Retina (tissue), 1 donor: Measurements from ENCODE around the gene GCGR.

Experiments used
- DNase-seq: peaks from one replicate; pipeline ENCODE4 v3.0.0-alpha.2; 2016

Gene GCGR

DNA sequence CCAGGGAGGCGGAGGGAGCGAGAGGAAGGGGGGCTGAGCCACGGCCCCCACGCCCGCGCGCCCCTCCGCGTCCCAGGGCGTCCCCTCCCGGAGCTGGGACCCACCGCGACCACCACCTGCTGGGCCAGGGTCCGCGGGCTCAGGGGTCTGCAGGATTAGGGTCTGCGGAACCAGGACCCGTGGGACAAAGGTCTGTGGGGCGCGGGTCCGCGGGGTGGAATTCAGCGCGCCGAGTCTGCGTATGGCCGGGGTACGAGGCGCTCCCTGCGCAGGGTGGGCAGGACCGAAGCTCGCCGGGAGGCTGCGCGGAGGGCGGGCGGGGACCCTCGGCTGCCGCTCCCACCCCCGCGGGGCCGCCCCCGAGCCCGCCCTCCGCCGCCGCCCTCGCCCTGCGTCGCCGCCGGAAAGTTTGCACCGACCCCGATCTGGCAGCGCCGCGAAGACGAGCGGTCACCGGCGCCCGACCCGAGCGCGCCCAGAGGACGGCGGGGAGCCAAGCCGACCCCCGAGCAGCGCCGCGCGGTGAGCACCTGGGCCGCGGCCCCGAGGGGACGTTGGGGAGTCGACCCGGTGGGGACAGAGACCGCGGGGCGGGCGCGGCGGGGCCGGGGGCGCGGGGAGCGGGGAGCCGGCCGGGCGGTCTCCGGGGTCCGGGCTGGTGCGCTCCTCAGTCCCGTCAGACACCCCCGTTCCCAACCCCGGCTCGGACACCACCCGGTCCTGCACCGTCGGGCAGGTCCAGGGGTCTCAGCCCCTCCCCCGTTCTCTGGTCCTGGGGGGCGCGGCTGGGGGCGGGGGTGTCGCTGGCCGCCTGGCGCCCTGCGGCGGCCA, at the start of gene GCGR:
GCGR (plus strand) TSS at position 423 of the 831 bp plus-strand sequence. CDS start 4,869 bp downstream, outside the sequence.
- DNase-seq: no peak

DNA sequence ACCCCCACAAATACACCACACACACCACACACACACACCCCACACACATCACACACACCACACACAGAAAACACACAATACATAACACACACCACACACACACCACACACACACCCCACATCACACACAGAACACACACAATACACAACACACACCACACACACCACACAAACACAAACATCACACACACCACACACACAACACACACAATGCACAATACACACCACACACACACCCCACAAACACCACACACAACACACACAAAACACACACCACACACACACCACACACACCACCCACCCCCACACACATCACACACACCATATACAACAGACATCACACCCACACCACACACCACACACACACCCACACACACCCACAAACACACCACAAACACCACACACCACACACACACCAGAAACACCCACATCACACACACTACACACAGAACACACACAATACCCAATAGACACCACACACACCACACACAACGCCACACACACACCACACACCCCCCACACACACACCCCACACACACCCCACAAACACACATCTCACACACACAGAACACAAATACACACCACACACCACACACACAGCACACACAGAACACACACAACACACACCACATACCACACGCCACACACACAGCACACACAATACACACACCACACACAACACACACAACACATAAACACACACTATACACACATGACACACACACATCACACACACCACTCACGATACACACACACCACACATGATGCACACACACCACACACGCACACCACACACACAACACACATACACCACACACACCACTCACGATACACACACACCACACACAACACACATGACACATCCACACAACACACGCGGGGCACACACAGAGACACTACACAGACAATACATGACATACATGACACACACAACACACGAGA, 11.0 kb upstream of the GCGR start:
- no peak for DNase-seq

DNA sequence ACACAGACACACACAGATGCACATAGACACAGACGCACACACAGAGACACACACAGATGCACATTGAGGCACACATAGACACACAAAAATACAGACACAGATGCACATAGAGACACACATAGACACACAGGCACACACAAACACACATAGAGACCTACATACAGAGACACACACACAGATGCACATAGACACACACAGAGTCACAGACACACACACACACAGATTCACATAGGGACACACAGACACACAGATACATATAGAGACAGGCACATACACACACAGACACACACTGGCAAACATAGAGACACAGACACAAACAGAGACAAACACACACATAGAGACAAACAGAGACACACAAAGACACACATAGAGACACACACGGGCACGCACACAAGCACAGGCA, 9.9 kb upstream of the GCGR start:
- no peak for DNase-seq

DNA sequence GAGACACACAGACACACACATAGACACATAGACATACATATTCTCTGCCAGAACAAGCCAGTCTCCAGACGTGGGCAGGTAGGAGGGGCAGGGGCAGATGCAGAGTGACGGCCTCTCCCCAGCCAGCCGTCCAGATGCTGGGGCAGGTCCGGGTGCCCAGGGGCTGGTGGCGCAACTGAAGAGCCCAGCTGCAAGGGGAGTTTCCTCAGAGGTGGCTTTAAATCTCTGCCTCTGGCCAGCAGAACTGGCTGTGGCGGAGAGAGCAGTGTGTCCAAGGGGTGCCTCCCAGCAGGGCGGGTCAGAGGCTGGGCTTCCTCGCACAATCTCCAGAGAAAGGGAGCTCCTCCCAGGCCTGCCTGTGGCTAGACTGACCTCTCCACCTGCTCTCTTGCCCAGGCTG, 9.4 kb upstream of the GCGR start:
- no peak for DNase-seq

DNA sequence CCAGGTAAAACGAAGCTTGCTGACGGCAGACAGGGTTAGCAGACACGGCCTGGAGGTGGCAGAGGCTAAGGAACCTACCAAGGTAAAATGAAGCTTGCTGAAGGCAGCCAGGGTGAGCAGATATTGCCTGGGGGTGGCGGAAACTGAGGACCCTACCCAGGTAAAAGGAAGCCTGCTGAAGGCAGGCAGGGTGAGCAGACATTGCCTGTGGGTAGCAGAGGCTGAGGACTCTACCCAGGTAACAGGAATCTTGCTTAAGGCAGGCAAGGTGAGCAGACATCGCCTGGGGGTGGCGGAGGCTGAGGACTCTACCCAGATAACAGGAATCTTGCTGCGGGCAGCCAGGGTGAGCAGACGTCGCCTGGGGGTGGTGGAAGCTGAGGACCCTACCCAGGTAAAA, 2.6 kb upstream of the GCGR start:
- DNase-seq: no peak

DNA sequence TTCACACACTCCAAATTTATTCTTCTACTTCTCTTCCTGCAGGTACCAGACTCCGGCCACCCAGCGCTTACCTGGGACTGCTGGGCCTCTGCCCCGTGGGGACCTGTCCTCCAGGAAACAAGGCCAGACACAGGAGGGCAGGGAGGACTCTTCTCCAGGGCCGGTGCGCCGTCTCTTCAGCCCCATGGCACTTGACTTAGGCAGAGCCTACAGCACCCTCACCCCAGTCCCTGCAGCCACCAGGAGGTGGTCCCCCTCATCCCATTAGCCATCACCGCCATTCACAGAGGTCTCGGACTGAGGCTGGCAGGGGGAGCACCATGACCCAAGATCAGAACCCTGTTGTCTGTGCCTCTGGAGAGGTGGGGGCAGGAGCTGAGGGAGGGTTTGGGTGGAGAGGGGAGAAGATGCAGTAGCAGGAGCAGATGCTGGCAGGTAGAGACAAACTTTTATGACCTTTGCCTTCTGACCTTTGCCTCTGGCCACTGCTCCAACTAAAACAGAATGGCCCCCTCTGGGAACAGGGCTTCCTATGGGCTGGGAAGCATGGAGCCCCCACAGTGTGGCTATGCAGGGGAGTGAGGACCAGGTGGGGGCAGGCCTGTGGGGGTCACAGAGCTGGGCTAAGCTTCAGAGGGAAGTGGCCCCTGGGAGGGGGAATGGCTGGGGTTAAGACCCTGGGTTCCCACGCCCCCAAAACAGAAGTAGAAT, 1.7 kb upstream of the GCGR start:
- DNase-seq: no peak

DNA sequence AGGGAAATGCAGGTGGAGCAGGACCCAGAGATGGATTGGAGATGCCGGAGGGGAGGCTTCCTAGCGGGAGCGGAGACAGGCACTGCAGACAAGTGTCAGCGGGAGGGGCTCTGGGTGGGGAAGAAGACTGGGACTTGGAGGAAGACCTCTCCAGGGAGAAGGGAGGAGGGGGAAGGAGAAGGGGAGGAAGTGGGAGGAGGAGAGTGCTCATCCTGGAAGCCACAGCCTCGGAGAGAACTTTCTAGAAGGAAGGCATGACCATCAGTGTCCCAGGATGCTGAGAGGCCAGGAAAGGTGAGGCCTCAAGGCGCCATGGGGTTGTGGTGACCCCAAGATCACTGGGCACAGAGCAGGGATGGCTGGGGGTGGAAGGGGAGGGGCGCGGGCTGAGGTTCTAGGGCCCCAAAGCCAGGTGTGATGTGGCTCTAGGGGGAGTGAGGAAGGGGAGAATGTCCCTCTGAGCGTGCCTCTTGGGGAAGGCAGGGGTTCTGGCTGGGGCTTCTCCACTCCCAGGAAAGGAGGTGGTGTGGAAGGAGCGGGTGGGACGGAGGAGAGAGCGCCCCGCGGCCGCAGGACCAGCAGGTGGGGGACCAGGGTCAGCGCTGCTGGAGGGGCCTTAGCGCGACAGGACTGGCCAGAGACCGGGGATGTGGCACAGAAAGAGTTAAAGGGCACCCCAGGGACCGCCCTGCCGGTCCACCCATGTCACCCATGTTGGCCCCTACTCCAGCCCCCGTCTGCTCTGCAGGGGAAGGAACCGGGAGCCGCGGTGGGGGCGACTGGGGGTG, 900 bp upstream of the GCGR start:
- DNase-seq: no peak

DNA sequence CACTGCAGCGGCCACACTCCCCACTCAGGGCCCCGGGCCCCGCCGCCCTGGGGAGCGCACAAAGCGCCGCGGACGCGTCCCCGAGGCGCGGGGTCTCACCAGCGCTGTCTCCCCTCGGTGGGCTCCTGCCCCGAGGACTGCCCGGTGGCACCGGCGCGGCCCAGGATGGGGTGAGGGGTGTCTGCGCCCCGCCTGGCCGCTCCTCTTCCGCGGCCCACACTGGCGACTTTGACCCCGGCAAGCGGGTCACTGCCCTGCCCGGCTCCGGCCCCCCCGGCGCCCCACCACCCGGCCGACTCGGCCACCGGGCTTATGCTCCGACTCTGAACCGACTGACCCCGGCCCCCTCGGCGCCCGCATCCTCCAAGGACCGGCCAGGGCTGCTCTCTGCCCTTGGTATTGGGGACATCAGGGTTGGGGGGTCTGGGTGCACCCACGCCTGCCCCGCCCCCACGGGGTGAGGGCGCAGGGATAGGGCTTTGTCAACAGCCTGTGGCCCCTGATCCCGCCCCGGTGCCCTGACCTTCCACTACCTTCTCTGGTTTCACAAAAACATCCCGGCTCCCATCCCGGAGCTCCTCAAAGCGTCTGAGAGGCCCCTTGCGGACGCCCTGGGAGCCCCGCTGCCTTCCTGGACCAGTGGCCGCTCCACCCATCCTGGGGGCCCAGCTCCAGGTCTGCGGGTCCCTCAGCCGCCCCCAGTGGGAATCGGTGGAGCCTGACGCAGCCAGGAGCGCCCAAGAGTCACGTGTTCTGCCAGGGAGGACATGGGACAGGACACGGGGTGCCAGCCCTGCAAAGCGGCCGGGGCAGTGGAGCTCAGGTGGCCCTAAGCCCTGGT, 829 bp downstream of the GCGR start:
- DNase-seq: no peak

DNA sequence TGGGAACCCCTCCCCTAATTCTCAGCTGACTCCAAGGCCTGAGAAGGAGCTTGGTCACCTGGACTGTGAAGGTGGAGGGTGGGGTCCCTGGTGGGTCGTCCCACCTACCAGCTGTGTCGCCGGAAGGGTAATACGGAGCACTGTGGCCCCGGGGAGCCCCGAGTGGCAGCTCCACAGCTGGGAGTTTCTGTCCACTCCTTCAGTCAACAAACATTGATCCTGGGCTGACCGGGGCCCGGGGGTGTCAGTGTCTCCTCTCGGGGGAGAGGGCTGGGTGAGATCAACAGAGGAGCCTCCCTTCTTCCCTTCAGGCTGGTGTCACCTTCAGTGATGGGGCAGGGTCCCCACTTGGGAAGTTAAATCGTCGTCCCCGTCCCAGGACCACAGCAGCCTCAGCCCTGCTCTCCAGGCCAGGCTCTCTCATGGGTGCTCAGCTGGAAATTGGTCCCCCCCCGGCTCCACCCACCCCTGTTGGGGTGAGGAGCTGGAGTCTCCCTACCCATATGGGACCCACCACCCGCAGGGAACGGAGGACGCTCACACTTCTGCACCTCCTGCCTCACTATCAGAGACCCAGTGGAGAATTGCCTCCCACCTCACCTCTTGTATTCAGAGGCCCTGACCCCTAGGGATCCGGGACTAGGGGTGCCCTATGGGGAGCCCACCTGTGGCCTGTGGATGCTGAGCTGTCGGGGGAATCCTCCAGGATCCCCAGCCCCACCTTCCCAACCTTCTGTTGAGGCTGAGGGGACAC, 1.9 kb downstream of the GCGR start:
- DNase-seq: no peak

DNA sequence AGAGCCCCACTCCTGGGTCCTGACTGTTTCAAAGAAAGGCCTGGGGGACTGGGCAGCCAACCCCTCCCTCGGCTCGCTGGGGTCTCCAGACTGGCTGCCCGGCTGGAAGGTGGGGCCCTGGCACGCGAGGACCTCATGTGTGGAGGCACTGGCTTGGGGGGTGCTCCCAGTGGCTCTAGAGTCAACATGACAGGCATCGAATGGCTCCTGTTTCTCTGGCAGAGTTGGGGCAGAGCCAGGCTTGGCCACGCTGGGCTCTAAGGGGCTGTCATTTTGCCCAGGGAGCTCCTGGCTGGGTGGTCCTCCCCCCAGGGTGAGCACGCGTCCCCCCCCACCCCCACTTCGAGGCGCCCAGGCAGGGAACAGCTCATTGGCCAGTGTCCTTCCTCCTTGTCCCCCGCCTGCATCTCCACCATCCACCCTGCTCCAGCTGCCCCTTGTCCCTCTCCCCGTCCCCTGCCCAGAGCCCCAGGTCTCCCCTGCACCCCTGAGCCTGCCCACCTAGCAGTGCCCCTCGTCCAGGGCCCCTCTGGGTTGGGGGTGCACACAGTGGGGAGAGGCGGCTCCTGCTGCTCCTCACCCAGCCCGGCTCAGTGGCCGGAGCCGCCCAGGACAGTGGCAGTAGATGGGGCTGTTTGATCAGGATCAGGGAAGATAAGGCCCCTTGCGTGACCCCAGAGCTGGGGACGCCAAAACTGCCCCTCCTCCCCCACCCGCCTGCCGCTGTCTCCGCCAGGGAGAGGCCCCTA, 2.7 kb downstream of the GCGR start:
- DNase-seq: no peak

DNA sequence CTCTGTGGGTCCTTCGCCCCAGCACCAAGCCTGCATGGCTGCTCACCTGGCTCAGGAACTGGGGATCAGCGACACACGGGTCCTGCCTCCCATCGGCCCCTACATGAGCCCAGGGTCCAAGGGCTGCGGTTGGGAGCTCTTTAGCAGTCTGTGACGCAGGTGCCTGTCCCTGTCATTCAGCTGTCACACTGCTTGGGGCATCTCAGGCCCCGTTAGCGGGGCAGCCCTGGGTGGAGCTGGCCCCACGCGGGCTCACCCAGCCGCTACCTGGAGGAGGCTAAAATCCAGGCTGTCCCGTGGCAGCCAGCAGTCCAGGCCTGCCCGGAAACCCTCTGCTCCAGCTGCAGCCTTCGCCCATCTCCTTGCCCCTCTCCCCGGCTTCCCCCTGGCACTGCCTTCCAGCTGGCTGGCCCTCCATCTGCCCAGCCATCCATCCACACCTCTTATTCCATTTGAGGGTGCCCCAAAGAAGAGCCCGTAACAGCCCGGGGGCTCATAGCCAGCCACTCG, 3.3 kb downstream of the GCGR start:
- no peak for DNase-seq

DNA sequence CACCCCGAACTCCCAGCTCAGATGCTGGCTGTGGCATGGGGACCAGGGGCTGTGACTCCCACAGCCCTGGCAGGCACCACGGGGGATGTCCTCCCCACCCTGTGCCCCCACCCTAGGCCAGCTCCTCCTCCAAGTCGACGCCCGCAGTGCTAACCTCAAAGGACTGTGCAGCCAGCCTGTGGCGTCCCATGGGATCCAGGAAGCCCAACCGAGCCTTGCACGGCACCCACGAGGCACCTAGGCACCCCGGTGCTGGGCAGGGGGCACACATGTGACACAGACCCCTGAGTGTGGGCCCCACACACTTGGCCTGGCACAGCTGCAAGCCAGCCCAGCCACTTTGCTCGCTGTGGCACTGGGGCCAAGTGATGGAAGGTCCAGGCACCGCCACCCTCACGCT, 3.9 kb downstream of the GCGR start:
- no peak for DNase-seq

DNA sequence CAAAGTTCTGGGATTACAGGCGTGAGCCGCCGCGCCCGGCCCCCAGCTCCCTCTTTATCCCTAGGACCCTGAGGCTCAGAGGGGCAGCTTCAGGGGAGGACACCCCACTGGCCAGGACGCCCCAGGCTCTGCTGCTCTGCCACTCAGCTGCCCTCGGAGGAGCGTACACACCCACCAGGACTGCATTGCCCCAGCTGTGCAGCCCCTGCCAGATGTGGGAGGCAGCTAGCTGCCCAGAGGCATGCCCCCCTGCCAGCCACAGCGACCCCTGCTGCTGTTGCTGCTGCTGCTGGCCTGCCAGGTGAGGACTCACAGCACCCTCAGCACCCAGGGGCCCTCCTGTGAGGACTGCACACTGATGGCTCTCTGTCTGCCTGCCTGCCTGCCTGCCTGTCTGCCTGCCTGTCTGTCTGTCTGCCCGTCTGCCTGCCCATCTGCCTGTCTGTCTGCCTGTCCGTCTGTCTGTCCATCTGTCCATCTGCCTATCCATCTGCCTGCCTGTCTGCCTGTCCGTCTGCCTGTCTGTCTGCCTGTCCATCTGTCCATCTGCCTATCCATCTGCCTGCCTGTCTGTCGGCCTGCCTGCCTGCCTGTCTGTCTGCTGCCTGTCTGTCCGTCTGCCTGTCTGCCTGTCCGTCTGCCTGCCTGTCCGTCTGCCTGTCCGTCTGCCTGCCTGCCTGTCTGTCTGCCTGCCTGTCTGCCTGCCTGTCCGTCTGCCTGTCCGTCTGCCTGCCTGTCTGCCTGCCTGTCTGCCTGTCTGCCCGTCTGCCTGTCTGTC, 5.0 kb downstream of the GCGR start:
- no peak for DNase-seq

DNA sequence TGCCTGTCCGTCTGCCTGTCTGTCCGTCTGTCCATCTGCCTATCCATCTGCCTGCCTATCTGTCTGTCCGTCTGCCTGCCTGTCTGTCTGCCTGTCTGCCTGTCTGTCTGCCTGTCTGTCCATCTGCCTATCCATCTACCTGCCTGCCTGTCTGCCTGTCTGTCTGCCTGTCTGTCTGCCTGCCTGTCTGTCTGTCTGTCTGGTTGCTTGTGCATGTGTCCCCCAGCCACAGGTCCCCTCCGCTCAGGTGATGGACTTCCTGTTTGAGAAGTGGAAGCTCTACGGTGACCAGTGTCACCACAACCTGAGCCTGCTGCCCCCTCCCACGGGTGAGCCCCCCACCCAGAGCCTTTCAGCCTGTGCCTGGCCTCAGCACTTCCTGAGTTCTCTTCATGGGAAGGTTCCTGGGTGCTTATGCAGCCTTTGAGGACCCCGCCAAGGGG, 5.6 kb downstream of the GCGR start:
- no peak for DNase-seq

DNA sequence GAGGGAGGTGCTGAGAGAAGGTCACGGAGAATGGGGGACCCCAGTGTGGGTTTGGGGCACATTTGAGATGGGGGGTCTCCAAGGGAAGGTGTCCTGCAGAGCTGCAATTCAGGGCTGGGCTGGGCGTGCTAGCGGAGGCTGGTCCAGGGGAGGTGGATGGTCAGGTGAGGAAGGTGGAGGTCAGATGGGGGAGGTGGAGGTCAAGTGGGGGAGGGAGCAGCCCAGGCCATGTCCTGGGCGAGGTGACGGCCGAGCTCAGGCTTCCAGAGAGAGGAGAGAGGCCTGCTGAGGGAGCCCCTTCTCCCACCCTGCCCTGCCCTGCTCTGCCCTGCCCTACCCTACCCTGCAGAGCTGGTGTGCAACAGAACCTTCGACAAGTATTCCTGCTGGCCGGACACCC, 6.5 kb downstream of the GCGR start:
- DNase-seq: no peak

DNA sequence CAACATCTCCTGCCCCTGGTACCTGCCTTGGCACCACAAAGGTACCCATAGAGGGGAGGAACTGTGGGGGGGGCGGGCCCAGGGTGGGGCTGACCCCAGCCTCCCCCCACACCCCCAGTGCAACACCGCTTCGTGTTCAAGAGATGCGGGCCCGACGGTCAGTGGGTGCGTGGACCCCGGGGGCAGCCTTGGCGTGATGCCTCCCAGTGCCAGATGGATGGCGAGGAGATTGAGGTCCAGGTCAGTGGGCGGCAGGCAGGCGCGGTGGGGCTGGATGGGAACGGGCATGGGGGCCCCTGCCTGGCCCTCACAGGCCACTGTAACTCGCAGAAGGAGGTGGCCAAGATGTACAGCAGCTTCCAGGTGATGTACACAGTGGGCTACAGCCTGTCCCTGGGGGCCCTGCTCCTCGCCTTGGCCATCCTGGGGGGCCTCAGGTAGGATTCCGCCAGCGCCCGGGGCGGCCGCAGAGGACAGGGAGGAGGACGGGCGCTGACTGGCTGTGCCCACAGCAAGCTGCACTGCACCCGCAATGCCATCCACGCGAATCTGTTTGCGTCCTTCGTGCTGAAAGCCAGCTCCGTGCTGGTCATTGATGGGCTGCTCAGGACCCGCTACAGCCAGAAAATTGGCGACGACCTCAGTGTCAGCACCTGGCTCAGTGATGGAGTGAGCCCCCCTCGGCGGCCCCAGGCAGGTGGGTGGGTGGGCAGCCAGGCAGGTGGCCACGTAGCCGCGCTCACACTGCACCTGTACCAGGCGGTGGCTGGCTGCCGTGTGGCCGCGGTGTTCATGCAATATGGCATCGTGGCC, 7.1 kb downstream of the GCGR start:
- DNase-seq: no peak

DNA sequence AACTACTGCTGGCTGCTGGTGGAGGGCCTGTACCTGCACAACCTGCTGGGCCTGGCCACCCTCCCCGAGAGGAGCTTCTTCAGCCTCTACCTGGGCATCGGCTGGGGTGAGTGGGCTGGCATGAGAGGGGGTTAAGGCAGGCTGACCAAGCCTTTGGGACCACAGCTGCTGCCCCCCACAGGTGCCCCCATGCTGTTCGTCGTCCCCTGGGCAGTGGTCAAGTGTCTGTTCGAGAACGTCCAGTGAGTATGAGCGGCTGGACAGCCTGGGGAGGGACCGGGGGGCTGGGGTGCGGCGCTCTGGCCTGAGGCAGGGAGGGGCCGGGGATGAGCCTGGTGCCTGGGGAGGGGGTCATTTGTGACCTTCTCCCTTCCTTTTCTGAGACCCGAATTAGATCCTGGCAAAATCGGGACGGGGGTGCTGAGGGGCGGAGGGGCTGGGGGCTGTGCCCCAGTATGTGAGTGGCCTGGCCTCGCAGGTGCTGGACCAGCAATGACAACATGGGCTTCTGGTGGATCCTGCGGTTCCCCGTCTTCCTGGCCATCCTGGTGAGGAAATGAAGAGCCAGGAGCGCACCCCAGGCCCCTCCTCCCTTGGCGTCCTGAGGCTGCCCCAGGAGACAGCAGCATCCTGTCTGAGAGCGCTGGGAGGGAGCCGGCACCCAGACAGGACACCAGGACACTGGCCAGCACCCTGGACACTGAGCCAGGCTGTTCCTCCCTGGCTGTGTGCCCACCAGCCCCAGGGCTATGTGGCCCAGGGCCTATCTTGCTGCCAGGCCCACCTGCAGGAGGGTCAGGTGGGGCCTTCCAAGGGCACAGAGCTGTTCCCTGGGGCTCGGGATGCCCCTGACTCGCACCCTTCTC, 8.0 kb downstream of the GCGR start:
- no peak for DNase-seq
